GM18873 (cell line): ENCODE results near the gene FOXE1.

ENCODE experiments used
- ATAC-seq: cut with Tn5 transposase; IDR thresholded peaks from one replicate; pipeline ENCODE4 v1.9.1; 2021; ENCODE audit warnings: mild to moderate bottlenecking, moderate library complexity, moderate number of reproducible peaks; ENCODE audit not compliant: unreplicated experiment, low FRiP score

The FOXE1 gene

DNA sequence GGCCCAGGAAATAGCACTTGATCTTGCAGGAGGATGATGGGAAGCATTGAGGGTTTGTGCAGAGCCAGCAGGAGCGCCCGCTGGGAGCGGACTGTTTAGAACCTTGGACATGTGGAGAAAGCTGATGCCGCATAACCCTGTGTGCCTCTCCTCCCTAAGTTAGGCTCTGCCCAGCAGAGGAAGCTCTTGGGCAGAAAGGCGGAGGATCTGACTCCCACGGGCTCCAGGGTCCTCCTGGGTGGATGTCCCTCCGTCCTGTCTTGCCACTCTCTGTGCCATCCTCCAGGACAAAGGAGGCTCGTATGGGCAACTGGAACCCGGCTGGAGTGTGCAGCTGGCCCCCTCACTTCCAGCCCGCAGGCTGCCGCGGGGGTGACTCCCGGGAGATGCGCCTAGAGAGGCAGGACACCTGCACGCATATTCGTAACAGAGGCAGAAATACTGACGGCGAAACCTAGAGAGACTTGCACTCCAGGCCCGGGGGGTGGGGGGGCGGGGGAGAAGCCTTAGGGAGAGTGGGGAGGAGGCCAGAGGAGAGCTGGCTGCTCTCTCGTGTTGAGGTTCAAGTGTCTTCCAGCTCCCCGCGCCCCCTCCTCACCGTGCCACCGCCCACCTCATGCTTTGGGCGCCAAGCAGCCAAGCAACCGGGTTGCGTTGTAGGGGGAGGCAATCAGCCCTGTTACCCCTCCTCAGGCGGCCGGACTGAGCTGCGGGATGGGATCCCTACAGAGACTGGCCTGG lies 5.4 kb upstream of the FOXE1 start:
- ATAC-seq = no peak

DNA sequence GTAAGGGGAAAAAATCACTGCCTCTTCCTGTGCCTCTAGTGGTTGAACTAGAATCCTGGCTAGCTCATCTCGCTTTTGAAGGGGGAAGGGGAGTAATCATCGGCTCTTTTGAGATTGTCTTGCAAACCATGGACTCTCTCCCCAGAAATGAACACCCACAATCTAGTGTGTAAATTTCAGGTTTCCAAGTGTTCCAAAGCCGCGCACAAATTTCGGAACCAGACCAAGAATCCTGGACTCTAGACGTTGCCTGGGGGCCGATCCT lies 4.9 kb upstream of the FOXE1 start:
- no peak for ATAC-seq

DNA sequence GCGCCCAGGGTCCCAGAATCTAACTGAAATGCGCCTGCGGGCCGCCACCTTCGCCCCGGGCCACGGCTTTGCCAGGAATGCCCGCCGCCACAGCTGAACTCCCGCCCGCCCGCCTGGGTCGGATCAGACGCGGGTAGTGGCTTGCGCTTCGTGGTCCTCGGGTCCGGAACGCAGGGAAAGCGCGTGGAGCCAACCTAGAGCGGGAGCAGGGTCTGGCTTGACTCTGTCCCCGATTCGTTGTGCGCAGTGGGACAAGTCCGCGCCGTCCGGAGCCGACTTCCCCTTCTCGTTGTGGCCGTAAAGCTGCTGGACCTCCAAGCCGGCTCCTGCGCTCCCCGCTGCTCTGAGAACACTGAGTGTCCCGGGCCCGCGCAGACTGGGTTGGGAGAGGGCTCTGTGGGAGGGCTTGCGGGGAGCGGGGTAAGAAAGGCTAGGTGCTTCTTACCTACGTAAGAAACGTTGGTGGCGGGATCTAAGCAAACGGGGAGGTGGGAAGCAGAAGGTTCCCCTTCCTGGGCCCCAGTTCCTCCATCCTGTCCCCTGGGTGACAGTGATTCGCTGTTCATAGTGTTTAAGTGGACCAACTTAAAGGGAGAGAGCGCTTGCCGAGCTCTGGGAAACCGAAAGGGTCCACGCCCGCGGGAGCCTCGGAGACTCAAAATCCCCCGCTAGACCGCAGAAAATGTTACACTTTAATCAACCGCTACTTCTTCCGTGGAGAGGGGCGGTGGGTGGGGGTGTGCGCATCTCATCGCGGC lies 4.4 kb upstream of the FOXE1 start:
- no peak for ATAC-seq

DNA sequence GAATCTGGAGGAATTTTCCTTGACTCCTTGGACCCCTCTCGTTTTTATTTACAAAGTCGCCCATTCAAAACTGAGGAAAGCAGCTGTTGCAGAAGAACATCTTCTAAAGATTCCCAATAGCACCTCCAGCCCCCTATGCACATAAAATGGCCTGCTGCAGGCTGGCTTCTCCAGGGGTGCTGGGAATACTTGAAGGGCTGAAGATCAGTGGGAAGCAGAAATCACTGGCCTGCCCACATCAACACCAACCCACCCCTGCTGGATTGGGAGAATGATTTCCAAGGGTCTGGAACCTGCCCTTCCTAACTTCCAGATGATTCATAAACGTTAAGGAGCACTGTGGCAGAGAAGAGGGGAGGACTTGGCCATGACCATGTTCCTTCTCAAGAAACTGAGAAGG lies 3.0 kb upstream of the FOXE1 start:
- no peak for ATAC-seq

DNA sequence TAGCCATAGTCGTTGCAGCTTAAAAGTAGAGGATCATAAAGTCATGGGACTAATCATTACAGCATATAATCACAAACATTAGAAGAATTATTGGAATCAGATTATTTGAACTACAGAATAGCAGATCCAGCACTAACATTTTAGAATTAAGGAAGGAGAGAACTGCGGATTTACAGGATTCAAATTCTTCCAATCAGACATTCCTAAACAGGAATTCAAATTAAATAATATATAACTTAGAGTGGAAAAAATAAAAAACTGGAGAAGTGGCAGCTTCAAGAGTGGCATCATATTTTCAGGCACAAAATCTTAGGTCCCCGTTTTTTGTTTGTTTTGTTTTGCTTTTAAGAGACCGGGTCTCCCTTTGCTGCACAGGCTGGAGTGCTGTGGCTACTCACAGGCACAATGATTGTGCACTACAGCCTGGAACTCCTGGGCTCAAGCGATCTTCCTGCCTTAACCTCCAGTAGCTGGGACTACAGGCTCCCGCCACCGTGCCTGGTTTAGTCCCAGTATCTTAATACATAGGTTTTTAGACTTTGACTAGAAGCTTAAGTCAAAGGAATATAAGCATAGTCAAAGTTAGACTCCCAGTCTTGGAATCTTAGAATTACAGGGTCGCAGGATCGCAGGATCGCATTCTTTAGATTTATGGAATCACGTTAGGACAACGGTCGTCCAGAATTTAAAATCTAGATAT lies 2.1 kb upstream of the FOXE1 start:
- no peak for ATAC-seq

DNA sequence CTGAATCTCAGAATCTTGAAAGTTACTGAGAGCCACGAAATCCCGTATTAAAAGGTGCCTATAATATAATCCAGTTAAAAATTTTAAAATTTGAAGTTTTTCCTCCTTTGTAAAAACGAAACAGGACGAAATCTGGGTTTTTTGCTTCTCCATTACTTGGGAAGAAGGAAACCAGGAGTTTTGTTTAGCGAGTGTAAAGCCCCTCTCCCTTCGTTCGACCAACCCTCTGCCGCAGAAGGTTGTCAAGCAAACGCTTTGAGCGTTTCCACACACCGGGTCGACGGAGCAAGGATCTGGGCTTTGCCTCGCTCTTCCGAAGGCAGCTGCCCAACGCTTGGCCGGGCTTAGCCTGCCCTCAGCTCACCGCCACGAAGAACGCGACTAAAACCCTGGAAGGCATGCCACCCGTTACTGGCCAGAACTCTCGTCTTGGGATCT lies 1.6 kb upstream of the FOXE1 start:
- ATAC-seq = no peak

DNA sequence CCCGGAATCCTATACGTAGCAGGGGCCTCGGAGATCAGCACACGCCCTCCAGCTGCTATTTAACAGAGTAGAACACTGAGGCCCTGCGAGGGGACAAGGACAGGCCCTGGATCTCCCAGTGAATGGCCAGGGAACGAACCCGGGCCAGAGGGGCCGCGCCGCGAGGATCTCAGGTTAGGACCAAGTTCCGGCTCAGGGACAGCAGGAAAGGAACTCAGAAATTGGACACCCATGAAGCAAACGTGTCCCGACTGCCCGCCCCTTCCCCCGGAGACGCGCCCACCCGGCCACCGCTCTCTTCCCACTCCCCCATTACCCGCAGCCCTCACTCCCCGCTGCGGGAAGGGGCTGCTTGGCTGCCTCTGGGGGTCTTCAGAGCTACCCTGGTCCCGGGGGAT lies 1.0 kb upstream of the FOXE1 start:
- ATAC-seq = no peak

DNA sequence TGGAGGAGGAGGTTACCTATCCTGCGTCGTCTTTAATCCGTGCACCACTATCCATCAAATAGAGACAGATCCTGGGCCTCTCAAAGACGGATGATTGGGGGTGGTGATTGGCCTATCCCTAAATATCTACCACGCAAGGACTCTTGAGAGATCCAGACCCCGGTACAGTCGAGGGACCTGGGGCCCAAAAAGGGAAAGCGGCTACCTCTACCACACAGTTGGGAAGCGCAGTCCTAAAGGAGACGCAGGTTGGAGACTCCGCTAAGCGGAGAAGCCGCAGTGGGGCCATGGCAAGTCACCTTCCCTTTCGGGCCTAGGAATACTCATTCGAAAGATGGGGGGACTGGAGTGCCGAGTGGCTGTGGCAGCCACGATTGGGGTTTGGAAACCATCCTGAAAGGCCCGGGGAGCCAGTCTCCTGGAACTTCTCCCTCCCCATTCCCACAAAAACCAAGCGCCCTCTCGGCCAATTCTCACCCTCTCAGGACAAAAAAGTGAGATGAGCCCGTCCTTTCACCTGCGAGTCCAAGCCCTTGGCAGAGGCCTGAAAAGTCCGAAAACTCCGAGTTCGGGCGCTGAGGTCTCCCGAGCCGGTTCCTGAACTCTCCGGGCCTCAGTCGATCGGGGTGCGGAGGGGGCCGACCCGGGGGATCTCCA lies 499 bp upstream of the FOXE1 start:
- ATAC-seq = no peak

DNA sequence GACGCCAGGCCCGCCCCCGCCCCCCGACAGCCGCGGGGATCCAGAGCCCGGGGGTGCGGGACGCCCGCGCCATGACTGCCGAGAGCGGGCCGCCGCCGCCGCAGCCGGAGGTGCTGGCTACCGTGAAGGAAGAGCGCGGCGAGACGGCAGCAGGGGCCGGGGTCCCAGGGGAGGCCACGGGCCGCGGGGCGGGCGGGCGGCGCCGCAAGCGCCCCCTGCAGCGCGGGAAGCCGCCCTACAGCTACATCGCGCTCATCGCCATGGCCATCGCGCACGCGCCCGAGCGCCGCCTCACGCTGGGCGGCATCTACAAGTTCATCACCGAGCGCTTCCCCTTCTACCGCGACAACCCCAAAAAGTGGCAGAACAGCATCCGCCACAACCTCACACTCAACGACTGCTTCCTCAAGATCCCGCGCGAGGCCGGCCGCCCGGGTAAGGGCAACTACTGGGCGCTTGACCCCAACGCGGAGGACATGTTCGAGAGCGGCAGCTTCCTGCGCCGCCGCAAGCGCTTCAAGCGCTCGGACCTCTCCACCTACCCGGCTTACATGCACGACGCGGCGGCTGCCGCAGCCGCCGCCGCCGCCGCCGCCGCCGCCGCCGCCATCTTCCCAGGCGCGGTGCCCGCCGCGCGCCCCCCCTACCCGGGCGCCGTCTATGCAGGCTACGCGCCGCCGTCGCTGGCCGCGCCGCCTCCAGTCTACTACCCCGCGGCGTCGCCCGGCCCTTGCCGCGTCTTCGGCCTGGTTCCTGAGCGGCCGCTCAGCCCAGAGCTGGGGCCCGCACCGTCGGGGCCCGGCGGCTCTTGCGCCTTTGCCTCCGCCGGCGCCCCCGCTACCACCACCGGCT lies 1.0 kb downstream of the FOXE1 start:
- no peak for ATAC-seq

DNA sequence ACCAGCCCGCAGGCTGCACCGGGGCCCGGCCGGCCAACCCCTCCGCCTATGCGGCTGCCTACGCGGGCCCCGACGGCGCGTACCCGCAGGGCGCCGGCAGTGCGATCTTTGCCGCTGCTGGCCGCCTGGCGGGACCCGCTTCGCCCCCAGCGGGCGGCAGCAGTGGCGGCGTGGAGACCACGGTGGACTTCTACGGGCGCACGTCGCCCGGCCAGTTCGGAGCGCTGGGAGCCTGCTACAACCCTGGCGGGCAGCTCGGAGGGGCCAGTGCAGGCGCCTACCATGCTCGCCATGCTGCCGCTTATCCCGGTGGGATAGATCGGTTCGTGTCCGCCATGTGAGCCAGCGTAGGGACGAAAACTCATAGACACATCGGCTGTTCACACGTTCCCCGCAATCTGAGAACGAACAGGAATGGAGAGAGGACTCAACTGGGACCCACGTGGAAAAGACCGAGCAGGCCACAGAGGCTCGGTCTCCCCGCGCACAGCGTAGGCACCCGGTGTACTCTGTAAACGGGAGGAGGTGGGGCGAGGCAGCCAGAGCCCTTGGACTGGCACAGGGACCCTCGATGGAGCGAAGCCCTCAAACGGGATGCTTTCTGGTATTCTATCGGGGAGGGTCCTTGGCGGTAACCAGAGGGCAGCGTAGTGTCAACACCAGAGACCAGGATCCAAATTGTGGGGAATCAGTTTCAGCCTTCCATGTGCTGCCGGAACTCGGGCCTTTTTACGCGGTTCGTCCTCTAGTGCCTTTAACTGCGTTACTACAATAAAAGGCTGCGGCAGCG lies 1.9 kb downstream of the FOXE1 start:
- ATAC-seq = no peak

DNA sequence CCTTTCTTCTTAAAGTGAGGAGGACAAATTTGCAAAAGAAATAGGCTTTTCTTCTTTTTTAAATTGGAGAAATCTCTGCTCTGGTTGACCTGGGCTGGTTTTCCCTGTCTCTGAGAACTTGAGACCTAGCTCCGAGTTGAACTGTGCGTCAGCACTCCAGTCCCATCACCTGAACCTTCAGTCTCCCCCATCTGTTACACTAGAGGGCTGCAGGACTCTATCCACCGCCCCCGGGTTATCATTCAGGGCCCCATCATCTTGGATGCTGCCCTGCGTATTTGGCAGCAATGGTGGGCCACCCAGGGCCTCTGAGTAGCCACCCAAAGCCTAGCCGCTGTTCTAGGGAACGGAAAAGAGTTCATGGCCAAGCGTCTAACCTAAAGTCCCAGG lies 2.5 kb downstream of the FOXE1 start:
- no peak for ATAC-seq

DNA sequence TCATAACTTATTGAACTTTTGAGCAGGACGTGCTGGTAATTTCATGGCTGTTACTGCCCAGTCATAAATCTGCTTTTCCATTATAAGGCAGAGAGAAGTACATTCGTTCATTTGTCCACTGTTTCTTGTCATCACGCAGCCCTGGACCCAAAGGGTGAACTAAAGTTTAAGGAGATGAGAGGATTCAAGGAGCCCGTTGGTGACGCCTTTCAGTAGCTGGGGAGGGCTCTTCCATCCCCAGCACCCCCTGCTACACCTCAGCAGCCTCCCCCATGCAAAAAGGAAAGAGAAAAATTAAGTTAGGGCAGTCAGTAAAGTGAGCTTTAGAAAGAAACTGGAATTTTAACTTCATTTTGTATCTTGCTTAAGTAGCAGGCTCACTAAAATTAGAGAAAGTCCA lies 2.9 kb downstream of the FOXE1 start:
- no peak for ATAC-seq

DNA sequence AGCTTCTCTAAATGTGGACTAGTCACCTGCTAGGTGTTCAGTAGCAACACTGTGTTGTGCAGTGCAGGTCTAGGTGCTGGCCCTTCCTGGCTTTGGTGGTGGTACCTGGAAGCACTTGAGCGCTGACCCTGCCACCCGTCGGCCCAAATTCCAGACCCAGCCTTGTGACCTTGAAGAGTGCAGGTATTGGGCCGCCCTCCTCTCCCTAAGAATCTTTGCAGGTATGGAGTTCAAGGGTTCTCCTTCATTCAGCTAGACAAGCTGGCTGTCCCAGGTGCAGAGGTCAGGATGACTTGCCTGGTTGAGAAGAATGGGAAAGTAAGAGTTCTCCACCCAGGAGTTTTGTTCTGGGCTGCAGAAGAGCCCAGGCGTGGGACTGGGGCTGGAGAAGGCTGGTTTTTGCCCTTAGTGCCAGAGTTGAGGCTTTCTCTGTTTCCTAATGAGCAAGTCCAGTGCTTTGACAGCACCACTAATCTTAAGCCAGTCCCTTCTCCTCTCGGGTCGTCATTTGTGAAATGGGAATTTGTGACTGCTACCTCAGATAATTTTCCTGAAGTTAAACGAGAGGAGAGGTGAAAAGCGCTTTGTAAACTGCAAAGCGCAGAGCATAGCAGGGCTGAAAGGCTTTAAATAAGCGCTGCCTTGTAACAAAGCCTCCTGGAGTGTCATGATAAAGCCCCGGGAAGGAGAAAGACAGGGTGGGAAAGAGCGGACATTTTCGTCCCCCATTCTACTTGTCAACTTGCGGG lies 4.0 kb downstream of the FOXE1 start:
- no peak for ATAC-seq

DNA sequence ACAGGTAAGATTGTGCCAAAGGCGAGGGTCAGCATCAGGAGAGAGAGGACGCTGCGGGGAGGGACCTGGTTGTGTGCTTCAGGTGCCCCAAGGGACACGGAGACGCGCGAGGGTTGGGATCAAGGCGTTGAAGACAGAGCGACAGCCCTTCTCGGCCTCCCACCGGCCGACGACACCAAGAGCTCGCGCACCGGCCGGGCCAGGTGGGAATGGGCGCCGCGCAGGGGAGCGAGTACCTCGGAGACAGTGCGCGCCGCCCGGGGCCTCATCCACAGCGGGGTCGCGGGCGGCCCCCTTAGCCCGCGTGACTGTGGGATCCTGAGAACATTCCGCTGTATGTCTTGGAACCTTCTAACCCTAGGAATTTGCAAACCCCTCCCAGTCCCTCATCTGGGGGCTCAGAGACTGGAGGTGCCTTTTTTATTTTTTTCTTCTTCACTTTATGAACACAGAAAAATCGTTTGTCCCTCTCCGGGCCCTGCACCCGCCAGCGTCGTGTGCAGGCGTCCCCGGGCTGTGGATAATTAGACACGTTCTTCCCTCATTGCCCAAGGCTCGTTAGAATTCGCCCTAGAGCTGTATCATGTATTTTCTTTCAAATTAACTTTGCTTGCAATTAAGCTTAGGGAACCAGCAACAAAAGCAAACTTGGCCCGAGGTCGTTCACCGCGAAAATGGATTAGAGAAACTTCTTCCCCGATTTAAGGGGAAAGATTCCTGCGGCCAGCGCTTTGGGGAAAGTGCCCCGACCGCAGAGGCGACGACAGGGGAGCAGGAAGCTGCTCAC lies 4.8 kb downstream of the FOXE1 start:
- ATAC-seq = no peak

DNA sequence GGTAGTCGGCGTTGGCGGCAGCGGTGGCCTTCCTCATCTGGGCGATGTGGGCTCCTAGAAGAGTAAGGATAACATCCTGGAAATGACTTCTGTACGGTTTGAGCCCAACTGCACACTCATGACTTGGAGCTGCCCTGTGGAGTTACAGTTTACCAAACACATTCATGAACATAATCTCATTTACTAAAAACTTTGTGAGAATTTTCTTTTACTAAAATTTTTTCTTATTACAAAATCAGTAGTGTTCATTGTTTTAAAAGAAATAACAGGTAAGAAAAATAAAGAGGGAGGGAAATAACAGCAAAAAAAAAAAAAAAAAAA lies 5.3 kb downstream of the FOXE1 start:
- ATAC-seq = no peak

DNA sequence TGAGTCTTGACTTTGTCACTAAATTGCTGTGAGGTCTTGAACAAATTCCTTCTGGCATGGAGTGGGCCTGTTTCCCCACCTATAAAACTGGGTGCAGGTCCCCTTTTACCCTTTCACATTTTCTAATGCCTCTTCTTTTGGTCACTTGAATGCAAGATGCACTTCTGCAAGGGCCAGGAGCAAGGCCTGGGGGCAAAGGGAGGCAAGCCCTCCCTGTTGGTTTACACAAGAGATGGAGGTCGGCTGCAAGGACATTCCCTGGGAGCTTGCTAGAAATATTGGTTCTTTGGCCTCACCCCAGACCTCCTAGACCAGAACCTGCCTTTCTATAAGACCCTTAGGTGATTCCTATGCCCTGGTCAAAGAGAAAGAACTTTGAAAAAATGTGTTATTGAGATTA lies 5.8 kb downstream of the FOXE1 start:
- no peak for ATAC-seq

DNA sequence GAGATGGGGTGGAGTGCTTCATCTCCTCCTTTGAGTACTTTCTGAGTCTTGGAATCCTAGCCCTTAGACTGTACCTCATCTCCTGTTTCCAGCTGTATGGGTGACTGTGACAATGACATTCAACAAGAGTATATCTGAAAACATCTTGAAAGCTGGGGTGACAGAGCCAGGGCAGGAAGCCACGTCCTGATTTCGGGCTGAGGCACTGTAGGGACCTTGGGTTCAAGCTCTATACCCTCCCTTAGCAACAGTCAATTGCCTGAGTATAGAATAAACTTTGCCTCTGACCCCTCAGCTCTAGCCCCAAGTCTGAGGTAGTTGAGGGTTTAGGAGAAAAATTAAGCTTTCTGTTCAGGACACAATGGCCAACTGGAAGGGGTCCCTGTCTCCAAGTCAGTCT lies 6.3 kb downstream of the FOXE1 start:
- no peak for ATAC-seq

DNA sequence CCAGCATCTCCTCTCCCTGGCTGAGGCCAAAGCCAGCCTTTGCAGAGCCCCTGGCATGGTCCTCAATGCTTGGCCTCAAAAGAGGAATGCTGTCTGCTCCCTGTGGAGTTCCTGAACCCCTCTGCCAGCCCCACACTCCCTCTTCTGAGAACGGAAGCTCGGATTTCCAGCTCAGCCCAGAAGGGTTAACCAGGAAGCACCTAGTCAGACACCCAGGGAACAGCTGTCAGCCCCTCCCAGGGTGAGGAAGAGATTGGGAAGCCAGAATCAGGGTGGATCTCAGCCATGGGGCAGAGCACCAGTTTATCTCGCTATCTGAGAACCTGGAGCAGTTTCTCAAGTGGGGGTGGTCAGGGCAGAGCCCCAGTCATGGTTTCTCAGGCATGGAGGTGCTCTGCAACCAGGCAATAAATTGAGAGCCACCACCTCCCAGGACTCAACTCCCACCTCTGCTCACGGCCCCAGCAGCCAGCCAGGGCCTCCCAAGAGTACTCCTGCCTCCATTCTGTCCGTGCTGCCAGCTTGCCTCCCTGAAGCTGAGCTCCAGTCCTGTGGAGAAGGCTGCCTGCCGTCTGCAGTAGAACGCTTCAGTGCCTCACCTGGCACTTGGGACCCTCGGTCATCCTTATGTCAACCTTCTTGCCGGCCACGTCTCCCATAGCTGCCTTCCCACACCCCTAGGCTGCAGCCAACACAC lies 7.6 kb downstream of the FOXE1 start:
- no peak for ATAC-seq
